GM18867 (cell line): ENCODE measurements around the gene CBARP.

Experiments
- ATAC-seq: cut with Tn5 transposase; IDR thresholded peaks from one replicate; pipeline ENCODE4 v1.9.1; 2021; ENCODE audit warnings: mild to moderate bottlenecking, moderate library complexity; ENCODE audit not compliant: unreplicated experiment

CBARP gene

GRCh38 chr19:1229056-1229923 is 8.5 kb downstream of the CBARP start:
- no peak for ATAC-seq

DNA sequence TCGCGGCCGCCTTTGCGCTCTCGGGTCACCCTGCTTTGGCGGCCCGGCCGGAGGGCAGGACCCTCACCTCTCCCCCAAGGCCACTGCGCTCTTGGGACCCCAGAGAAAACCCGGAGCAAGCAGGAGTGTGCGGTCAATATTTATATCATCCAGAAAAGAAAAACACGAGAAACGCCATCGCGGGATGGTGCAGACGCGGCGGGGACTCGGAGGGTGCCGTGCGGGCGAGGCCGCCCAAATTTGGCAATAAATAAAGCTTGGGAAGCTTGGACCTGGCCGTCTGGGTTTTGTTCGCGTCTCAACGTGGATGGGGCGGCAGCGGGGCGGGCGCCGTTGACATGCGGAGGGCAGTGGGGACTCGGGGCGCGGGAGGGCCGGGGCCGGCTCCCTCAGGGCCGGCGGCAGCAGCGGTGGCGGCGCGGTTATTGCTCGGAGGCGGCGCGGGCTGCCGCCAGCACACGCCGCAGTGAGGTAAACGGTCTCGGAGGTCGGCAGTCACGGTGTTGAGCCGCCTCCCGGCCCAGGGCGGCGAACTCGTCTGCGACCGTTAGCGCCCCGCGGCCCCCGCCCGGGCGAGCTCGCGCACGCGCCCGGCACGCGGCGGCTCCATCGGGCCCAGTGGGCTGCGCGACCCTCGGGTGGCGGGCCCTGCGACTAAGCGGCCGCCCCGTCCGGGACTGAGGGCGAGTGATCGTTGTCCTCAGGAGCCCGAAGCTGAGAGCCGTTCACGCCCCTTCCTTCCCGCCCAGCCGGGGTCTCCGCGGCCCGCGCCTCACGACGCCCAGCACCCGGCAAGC is 9.4 kb downstream of the CBARP start:
- ATAC-seq = no peak

DNA sequence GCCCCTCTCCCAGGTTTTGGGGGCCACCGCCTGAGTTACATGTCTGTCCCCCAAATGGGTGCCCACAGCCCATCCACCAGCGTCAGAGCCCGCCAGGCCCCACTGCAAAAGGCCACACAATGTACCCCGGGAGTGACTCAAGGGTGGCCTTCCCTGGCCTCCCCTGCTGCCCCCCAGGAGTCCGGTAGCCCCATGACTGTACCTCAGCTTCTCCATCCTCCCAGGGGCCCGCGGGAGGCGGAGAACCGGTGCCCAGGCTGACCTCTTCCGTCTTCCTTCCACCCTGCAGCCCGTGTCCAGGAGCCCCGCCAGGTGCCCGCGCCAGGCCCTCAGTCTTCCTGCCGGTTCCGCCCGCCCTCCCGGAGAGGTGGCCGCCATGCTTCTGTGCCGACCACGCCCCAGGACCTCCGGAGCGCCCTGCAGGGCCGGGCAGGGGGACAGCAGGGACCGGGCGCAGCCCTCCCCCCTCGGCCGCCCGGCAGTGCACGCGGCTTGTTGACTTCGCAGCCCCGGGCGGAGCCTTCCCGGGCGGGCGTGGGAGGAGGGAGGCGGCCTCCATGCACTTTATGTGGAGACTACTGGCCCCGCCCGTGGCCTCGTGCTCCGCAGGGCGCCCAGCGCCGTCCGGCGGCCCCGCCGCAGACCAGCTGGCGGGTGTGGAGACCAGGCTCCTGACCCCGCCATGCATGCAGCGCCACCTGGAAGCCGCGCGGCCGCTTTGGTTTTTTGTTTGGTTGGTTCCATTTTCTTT is 10.3 kb downstream of the CBARP start:
- no peak for ATAC-seq

DNA sequence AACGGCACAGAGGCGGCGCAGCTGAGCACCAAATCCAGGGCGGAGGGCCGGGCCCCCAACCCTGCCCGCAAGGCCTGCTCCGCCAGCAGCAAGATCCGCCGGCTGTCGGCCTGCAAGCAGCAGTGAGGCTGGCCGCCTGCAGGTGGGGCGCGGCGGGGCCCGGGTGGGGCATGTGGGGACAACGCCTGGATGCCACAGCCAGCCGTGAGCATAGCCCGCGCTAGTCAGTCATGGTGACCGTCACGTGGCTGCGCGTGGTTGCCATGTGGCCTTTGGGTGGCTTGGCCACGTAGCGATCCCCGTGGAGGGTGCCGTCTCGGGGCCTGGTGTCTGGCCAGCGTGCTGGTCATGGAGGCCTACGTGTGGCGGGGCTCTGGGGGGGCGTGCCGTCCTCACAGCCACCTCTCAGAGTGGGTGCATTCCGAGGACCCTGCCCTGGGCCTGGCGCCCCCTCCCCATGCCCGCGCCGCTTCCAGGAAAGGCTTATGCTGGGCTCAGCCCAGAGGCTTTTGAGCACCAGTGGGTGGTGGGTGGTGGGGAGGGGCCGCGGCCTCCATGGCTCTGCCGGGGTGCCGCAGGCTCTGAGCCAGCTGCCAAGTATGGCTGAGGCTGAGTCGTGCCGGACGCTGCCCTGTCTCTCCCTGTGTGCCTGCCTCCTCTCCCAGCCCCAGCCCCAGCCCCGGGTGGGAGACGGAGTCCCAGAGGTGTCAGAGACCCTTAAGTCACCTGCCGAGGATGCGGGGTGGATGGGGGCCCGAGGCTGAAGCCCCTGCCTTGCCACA is 11.1 kb downstream of the CBARP start:
- no peak for ATAC-seq

GRCh38 chr19:1226227-1226518 is 11.6 kb downstream of the CBARP start:
- ATAC-seq = no peak

DNA sequence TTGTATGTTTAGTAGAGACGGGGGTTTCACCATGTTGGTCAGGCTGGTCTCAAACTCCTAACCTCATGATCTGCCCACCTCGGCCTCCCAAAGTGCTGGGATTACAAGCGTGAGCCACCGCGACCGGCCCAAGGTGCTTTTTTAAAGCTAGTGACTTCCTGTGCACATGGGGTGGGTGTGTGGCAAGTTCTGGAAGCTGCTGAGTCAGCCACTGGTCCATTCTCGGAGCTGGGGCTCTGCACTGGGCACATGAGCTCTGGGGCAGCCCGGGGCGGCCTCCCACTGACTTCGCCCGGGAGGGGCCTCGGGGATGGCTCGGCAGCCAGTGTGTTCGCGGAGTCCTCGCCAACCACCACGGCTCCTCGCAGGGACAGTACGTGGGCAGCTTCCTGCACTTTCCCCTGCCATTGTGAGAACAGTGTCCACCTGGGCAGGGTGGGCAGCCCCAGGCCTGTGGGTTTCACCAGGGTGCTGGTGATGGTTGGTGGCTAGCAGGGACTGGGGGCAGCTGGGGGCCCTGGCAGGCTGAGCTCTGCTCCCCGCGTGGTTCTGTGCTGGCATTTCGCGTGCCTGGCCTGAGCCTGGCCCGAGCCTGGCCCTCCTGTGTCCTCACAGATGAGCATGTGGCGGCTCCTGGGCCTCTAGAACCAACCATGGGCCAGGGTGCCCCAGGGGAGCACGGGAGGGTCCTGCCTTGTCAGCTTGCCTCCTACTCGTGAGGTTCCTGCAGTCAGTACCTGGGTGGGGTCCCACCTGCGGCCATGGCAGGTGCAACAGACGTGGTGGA is 12.2 kb downstream of the CBARP start:
- ATAC-seq = no peak

GRCh38 chr19:1224847-1225246 is 13.0 kb downstream of the CBARP start:
- ATAC-seq = no peak

GRCh38 chr19:1224047-1224825 is 13.6 kb downstream of the CBARP start:
- ATAC-seq = no peak

- ATAC-seq = no peak
These were observed 14.6 kb downstream of the CBARP start for GRCh38 chr19:1223018-1223855.

DNA sequence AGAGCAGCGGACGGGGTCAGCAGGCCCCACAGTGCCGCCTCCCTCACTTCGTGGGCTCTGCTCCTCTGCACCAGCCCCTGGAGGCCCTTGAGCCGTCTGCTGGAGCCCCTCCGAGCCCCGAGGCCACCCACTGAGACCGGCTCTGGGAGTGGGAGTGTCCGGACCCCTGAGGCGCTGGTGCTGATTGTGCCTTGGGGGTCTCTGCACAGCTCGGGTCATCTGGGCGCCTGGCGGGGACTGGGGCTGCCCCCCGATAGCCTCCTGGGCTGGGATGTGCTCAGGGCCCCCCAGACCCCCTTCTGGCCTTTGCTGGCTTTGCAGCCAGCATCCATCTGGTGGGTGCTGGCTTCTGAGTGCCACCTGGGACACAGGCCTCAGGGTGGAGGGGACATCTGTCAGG is 15.4 kb downstream of the CBARP start:
- ATAC-seq = no peak

GRCh38 chr19:1221904-1222255 is 15.9 kb downstream of the CBARP start:
- no peak for ATAC-seq

DNA sequence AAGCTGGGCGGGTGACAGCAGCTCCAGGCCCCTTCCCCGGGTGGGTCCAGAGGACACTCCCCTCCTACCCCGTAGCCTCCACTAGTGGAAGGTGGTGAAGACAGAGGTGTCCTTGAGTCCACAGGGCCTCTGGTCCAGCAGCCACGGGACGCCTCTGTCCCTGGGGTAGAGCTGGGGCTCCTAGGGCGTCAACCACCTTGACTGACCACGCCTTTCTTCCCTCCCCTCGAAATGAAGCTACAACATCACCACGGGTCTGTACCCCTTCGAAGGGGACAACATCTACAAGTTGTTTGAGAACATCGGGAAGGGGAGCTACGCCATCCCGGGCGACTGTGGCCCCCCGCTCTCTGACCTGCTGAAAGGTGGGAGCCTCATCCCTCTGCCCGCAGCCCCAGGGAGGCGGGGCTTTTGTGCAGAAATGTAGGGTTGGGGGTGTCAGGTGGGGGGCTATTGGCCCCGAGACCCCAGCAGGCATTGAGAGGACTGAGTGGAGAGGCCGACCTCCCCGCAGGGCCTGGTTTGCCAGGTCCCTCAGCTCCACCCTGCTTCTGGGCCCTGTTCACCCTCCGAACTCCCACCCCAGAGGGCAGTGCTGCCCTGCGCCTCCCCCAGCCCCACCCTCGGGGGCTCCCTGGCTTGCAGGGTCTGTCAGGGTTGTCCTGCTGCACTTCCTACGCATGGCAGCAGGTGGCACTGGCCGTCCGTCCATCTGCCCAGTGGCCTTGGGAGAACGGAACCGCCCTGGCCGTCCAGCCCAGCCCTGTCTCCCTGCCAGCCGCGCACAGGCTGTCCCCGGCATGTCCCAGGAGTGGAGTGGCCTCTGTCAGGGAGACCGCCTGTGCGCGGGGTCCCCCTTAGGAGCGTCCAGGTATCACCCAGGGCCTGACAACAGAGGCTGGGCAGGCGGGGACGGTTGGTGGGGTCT is 16.6 kb downstream of the CBARP start:
- ATAC-seq = no peak

- ATAC-seq = no peak
These were observed 17.3 kb downstream of the CBARP start for GRCh38 chr19:1220477-1220930.

- no peak for ATAC-seq
These were observed 17.9 kb downstream of the CBARP start for GRCh38 chr19:1219786-1220476.

DNA sequence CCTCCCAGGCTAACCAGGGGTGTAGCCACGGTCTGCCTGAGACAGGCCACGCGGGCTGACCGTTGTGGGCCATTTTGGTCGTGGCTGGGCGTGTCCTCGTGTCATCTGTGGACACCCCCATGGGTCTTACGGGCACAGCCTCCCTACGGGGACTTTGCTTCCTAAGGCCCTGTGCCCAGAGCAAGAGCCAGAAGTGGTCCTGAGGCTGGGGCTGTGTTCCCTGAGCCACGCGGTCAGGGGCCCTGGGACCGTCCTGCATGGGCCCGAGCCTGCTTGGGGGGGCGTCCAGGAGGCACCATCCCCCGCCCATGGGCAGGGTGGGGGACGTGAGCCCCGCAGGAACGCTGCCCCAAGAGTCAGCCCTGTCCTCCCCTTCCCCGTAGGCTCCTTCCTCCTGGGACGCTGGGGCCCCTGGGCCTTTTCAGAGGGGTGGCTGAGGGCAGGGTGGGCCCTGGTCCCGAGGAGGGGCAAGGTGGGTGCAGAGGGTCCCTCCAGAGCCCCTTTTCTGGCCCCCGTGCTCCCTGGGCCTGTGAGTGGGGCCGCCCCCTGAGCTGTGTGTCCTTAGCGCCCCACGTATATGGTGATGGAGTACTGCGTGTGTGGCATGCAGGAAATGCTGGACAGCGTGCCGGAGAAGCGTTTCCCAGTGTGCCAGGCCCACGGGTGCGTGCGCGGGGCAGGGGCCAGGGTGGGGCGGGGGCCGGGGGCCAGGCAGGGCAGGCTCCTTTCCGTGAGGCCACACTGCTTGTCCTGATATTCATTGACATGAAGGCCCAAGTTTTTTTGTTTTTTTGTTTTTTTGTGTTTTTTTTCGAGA is 18.8 kb downstream of the CBARP start:
- ATAC-seq = no peak

GRCh38 chr19:1217366-1217765 is 20.4 kb downstream of the CBARP start:
- ATAC-seq = no peak
